ENCODE data around the gene GLI3.

GLI3 gene

GRCh38 chr7:42197451-42197850, 39.6 kb downstream of the GLI3 start:
- Histone ChIP-seq H3K36me3 (ENCODE audit: control insufficient read depth in 2 of 2, insufficient read depth in 2 of 2, low read length in 2 of 2) (peaks cover 2 to 9% of the 10 kb centered on the region in 2 donors), H3K9ac (ENCODE audit: low read length in 2 of 2) (no peak overlapping the region), H3K27ac (ENCODE audit: low read length) (no peak overlapping the region)

GRCh38 chr7:42194238-42194637, 42.8 kb downstream of the GLI3 start:
- H3K9me3 ChIP-seq (ENCODE audit: control insufficient read depth in 2 of 2, low read length in 2 of 2), result no peaks in the 10 kb centered on the region
- peaks cover 2 to 9% of the 10 kb centered on the region in 2 donors for H3K36me3 ChIP-seq (ENCODE audit: control insufficient read depth in 2 of 2, insufficient read depth in 2 of 2, low read length in 2 of 2)
- peaks cover 7% of the 10 kb centered on the region for H3K4me1 ChIP-seq (ENCODE audit: control insufficient read depth, insufficient read depth, low read length)
- H3K27ac ChIP-seq (ENCODE audit: low read length), result no peak overlapping the region
- no peak overlapping the region for H3K9ac ChIP-seq (ENCODE audit: low read length in 2 of 2)
- H3K4me3 ChIP-seq (ENCODE audit: low read length in 2 of 2), result no peak overlapping the region
- H3K27me3 ChIP-seq (ENCODE audit: control insufficient read depth in 1 of 2, insufficient read depth in 2 of 2, low read length in 2 of 2), result no peaks in the 10 kb centered on the region

More at GRCh38 chr7:42197451-42197850, 39.6 kb downstream of the GLI3 start:
- H3K27me3 ChIP-seq (ENCODE audit: control insufficient read depth in 1 of 2, insufficient read depth in 2 of 2, low read length in 2 of 2), result no peaks in the 10 kb centered on the region
- peaks cover 9% of the 10 kb centered on the region for H3K4me1 ChIP-seq (ENCODE audit: control insufficient read depth, insufficient read depth, low read length)
- H3K9me3 ChIP-seq (ENCODE audit: control insufficient read depth in 2 of 2, low read length in 2 of 2), result no peaks in the 10 kb centered on the region
- H3K4me3 ChIP-seq (ENCODE audit: low read length in 2 of 2), result no peak overlapping the region

- Histone ChIP-seq H3K27ac (ENCODE audit: low read length) (no peak overlapping the region), H3K4me3 (ENCODE audit: low read length in 2 of 2) (peak overlapping the region in 1 of 2 donors; percentile 22), H3K27me3 (ENCODE audit: control insufficient read depth in 1 of 2, insufficient read depth in 2 of 2, low read length in 2 of 2) (no peaks in the 10 kb centered on the region)
These were observed 43.4 kb downstream of the GLI3 start for GRCh38 chr7:42193471-42194129.

GRCh38 chr7:42192851-42193461, 44.1 kb downstream of the GLI3 start:
- Histone ChIP-seq H3K36me3 (ENCODE audit: control insufficient read depth in 2 of 2, insufficient read depth in 2 of 2, low read length in 2 of 2) (peaks cover 0 to 8% of the 10 kb centered on the region in 2 donors), H3K9me3 (ENCODE audit: control insufficient read depth in 2 of 2, low read length in 2 of 2) (no peaks in the 10 kb centered on the region), H3K9ac (ENCODE audit: low read length in 2 of 2) (no peak overlapping the region), H3K27me3 (ENCODE audit: control insufficient read depth in 1 of 2, insufficient read depth in 2 of 2, low read length in 2 of 2) (no peaks in the 10 kb centered on the region), H3K27ac (ENCODE audit: low read length) (no peak overlapping the region), H3K4me1 (ENCODE audit: control insufficient read depth, insufficient read depth, low read length) (peaks cover 7% of the 10 kb centered on the region), H3K4me3 (ENCODE audit: low read length in 2 of 2) (no peak overlapping the region)

More at GRCh38 chr7:42193471-42194129, 43.4 kb downstream of the GLI3 start:
- Histone ChIP-seq H3K9ac (ENCODE audit: low read length in 2 of 2) (no peak overlapping the region), H3K4me1 (ENCODE audit: control insufficient read depth, insufficient read depth, low read length) (peaks cover 7% of the 10 kb centered on the region), H3K9me3 (ENCODE audit: control insufficient read depth in 2 of 2, low read length in 2 of 2) (no peaks in the 10 kb centered on the region), H3K36me3 (ENCODE audit: control insufficient read depth in 2 of 2, insufficient read depth in 2 of 2, low read length in 2 of 2) (peaks cover 2 to 9% of the 10 kb centered on the region in 2 donors)

GRCh38 chr7:42192066-42192465, 44.9 kb downstream of the GLI3 start:
- Histone ChIP-seq H3K36me3 (ENCODE audit: control insufficient read depth in 2 of 2, insufficient read depth in 2 of 2, low read length in 2 of 2) (no peaks in the 10 kb centered on the region), H3K27ac (ENCODE audit: low read length) (no peak overlapping the region), H3K9me3 (ENCODE audit: control insufficient read depth in 2 of 2, low read length in 2 of 2) (no peaks in the 10 kb centered on the region), H3K9ac (ENCODE audit: low read length in 2 of 2) (no peak overlapping the region), H3K27me3 (ENCODE audit: control insufficient read depth in 1 of 2, insufficient read depth in 2 of 2, low read length in 2 of 2) (no peaks in the 10 kb centered on the region), H3K4me1 (ENCODE audit: control insufficient read depth, insufficient read depth, low read length) (peaks cover 7% of the 10 kb centered on the region), H3K4me3 (ENCODE audit: low read length in 2 of 2) (no peak overlapping the region)

- Histone ChIP-seq H3K4me1 (ENCODE audit: control insufficient read depth, insufficient read depth, low read length) (peaks cover 16% of the 10 kb centered on the region), H3K4me3 (ENCODE audit: low read length in 2 of 2) (no peak overlapping the region), H3K27ac (ENCODE audit: low read length) (no peak overlapping the region), H3K9me3 (ENCODE audit: control insufficient read depth in 2 of 2, low read length in 2 of 2) (no peaks in the 10 kb centered on the region), H3K9ac (ENCODE audit: low read length in 2 of 2) (no peak overlapping the region), H3K36me3 (ENCODE audit: control insufficient read depth in 2 of 2, insufficient read depth in 2 of 2, low read length in 2 of 2) (peaks cover 0 to 2% of the 10 kb centered on the region in 2 donors), H3K27me3 (ENCODE audit: control insufficient read depth in 1 of 2, insufficient read depth in 2 of 2, low read length in 2 of 2) (no peaks in the 10 kb centered on the region)
These were observed 47.5 kb downstream of the GLI3 start for GRCh38 chr7:42189535-42189934.

GRCh38 chr7:42186151-42186550, 50.9 kb downstream of the GLI3 start:
- peaks cover 9% of the 10 kb centered on the region for H3K4me1 ChIP-seq (ENCODE audit: control insufficient read depth, insufficient read depth, low read length)
- no peaks in the 10 kb centered on the region for H3K9me3 ChIP-seq (ENCODE audit: control insufficient read depth in 2 of 2, low read length in 2 of 2)
- H3K4me3 ChIP-seq (ENCODE audit: low read length in 2 of 2), result no peak overlapping the region
- H3K27me3 ChIP-seq (ENCODE audit: control insufficient read depth in 1 of 2, insufficient read depth in 2 of 2, low read length in 2 of 2), result no peaks in the 10 kb centered on the region
- H3K9ac ChIP-seq (ENCODE audit: low read length in 2 of 2), result no peak overlapping the region
- H3K27ac ChIP-seq (ENCODE audit: low read length), result no peak overlapping the region
- H3K36me3 ChIP-seq (ENCODE audit: control insufficient read depth in 2 of 2, insufficient read depth in 2 of 2, low read length in 2 of 2), result peaks cover 0 to 2% of the 10 kb centered on the region in 2 donors

- H3K36me3 ChIP-seq (ENCODE audit: control insufficient read depth in 2 of 2, insufficient read depth in 2 of 2, low read length in 2 of 2), result peaks cover 0 to 2% of the 10 kb centered on the region in 2 donors
- no peaks in the 10 kb centered on the region for H3K27me3 ChIP-seq (ENCODE audit: control insufficient read depth in 1 of 2, insufficient read depth in 2 of 2, low read length in 2 of 2)
- no peak overlapping the region for H3K4me3 ChIP-seq (ENCODE audit: low read length in 2 of 2)
- peaks cover 12% of the 10 kb centered on the region for H3K4me1 ChIP-seq (ENCODE audit: control insufficient read depth, insufficient read depth, low read length)
- no peaks in the 10 kb centered on the region for H3K9me3 ChIP-seq (ENCODE audit: control insufficient read depth in 2 of 2, low read length in 2 of 2)
- H3K9ac ChIP-seq (ENCODE audit: low read length in 2 of 2), result no peak overlapping the region
- H3K27ac ChIP-seq (ENCODE audit: low read length), result no peak overlapping the region
These were observed 51.3 kb downstream of the GLI3 start for GRCh38 chr7:42185726-42186125.

- Histone ChIP-seq H3K9ac (ENCODE audit: low read length in 2 of 2) (no peak overlapping the region), H3K36me3 (ENCODE audit: control insufficient read depth in 2 of 2, insufficient read depth in 2 of 2, low read length in 2 of 2) (peaks cover 3 to 10% of the 10 kb centered on the region in 2 donors), H3K27me3 (ENCODE audit: control insufficient read depth in 1 of 2, insufficient read depth in 2 of 2, low read length in 2 of 2) (no peaks in the 10 kb centered on the region), H3K4me1 (ENCODE audit: control insufficient read depth, insufficient read depth, low read length) (peaks cover 18% of the 10 kb centered on the region), H3K27ac (ENCODE audit: low read length) (no peak overlapping the region), H3K9me3 (ENCODE audit: control insufficient read depth in 2 of 2, low read length in 2 of 2) (no peaks in the 10 kb centered on the region), H3K4me3 (ENCODE audit: low read length in 2 of 2) (no peak overlapping the region)
These were observed 53.5 kb downstream of the GLI3 start for GRCh38 chr7:42183547-42183946.

- H3K27me3 ChIP-seq (ENCODE audit: control insufficient read depth in 1 of 2, insufficient read depth in 2 of 2, low read length in 2 of 2), result no peaks in the 10 kb centered on the region
- peaks cover 3 to 10% of the 10 kb centered on the region in 2 donors for H3K36me3 ChIP-seq (ENCODE audit: control insufficient read depth in 2 of 2, insufficient read depth in 2 of 2, low read length in 2 of 2)
- H3K27ac ChIP-seq (ENCODE audit: low read length), result no peak overlapping the region
- no peak overlapping the region for H3K4me3 ChIP-seq (ENCODE audit: low read length in 2 of 2)
- H3K9ac ChIP-seq (ENCODE audit: low read length in 2 of 2), result no peak overlapping the region
- peaks cover 28% of the 10 kb centered on the region for H3K4me1 ChIP-seq (ENCODE audit: control insufficient read depth, insufficient read depth, low read length)
- no peaks in the 10 kb centered on the region for H3K9me3 ChIP-seq (ENCODE audit: control insufficient read depth in 2 of 2, low read length in 2 of 2)
These were observed 55.4 kb downstream of the GLI3 start for GRCh38 chr7:42181566-42181965.

GRCh38 chr7:42180806-42181205, 56.2 kb downstream of the GLI3 start:
- no peak overlapping the region for H3K27ac ChIP-seq (ENCODE audit: low read length)
- no peak overlapping the region for H3K4me3 ChIP-seq (ENCODE audit: low read length in 2 of 2)
- no peaks in the 10 kb centered on the region for H3K27me3 ChIP-seq (ENCODE audit: control insufficient read depth in 1 of 2, insufficient read depth in 2 of 2, low read length in 2 of 2)
- peaks cover 27% of the 10 kb centered on the region for H3K4me1 ChIP-seq (ENCODE audit: control insufficient read depth, insufficient read depth, low read length)
- no peak overlapping the region for H3K9ac ChIP-seq (ENCODE audit: low read length in 2 of 2)
- peaks cover 3 to 10% of the 10 kb centered on the region in 2 donors for H3K36me3 ChIP-seq (ENCODE audit: control insufficient read depth in 2 of 2, insufficient read depth in 2 of 2, low read length in 2 of 2)
- H3K9me3 ChIP-seq (ENCODE audit: control insufficient read depth in 2 of 2, low read length in 2 of 2), result no peaks in the 10 kb centered on the region

All from stomach smooth muscle (tissue), 2 donors.